HG02981 (cell line): ENCODE measurements around the gene BNIPL.

ENCODE experiments used
- ATAC-seq: cut with Tn5 transposase; IDR thresholded peaks from one replicate; pipeline ENCODE4 v1.9.1; 2021; ENCODE audit warnings: mild to moderate bottlenecking, moderate library complexity; ENCODE audit not compliant: unreplicated experiment

BNIPL gene

GRCh38 chr1:151055581-151055980, 19.2 kb downstream of the BNIPL start:
- ATAC-seq: no peak

- no peak for ATAC-seq
Measured at GRCh38 chr1:151056149-151056548, 19.8 kb downstream of the BNIPL start.

- ATAC-seq: no peak
Measured at GRCh38 chr1:151058692-151059091, 22.3 kb downstream of the BNIPL start.

- peak; percentile 77 for ATAC-seq
Measured at GRCh38 chr1:151059109-151060006, 23.0 kb downstream of the BNIPL start, which contains the start of gene CDC42SE1. Gene CDC42SE1, minus strand, starts transcription at chr1:151059622. Its CDS starts 3,892 bp downstream, at chr1:151055730.

- no peak for ATAC-seq
Measured at GRCh38 chr1:151060007-151060656, 23.7 kb downstream of the BNIPL start, which contains the start of gene MLLT11. Gene MLLT11, plus strand, starts transcription at chr1:151060397. Its CDS starts 6,828 bp downstream, at chr1:151067225.

- ATAC-seq: no peak
Measured at GRCh38 chr1:151060657-151061421, 24.5 kb downstream of the BNIPL start.

GRCh38 chr1:151061704-151062103, 25.3 kb downstream of the BNIPL start:
- no peak for ATAC-seq

- ATAC-seq: no peak
Measured at GRCh38 chr1:151062741-151063371, 26.5 kb downstream of the BNIPL start.

GRCh38 chr1:151065089-151065645, 28.8 kb downstream of the BNIPL start:
- ATAC-seq: no peak

- ATAC-seq: no peak
Measured at GRCh38 chr1:151067185-151067584, 30.8 kb downstream of the BNIPL start.

GRCh38 chr1:151069103-151069486, 32.7 kb downstream of the BNIPL start:
- no peak for ATAC-seq

GRCh38 chr1:151070474-151071276, 34.3 kb downstream of the BNIPL start, which contains the start of gene GABPB2:
Gene GABPB2, plus strand, starts transcription at chr1:151070761. Its CDS starts 17,429 bp downstream, at chr1:151088190.
- peak; percentile 78 for ATAC-seq

- no peak for ATAC-seq
Measured at GRCh38 chr1:151072224-151072623, 35.8 kb downstream of the BNIPL start.

- no peak for ATAC-seq
Measured at GRCh38 chr1:151085953-151086559, 49.7 kb downstream of the BNIPL start.
